NCI-H748 (cell line): Measurements from ENCODE around the gene OSBPL5.
A peak's percentile ranks its signal among the peaks of the same experiment; 100 is the strongest.
"Not testable (repeated sequence)": the region's sequence is repeated elsewhere in the genome, so short reads cannot be mapped to it uniquely, and the experiment has no call there.

Experiments used
- DNase-seq: peaks from one replicate; lab custom pipeline; 2025; ENCODE audit not compliant: unreplicated experiment; lab: John Stamatoyannopoulos, UW

Gene OSBPL5

GRCh38 chr11:3087821-3088800 lies 77.0 kb downstream of the OSBPL5 start:
- DNase-seq: no peak

- DNase-seq: no peak
Measured at GRCh38 chr11:3087373-3087772, 77.7 kb downstream of the OSBPL5 start.

GRCh38 chr11:3086671-3087150 lies 78.4 kb downstream of the OSBPL5 start:
- no peak for DNase-seq

- no peak for DNase-seq
Measured at GRCh38 chr11:3086114-3086513, 79.0 kb downstream of the OSBPL5 start.

- DNase-seq: no peak
Measured at GRCh38 chr11:3085052-3085451, 80.1 kb downstream of the OSBPL5 start.

- DNase-seq: no peak
Measured at GRCh38 chr11:3083321-3083720, 81.8 kb downstream of the OSBPL5 start.

- no peak for DNase-seq
Measured at GRCh38 chr11:3081386-3081751, 83.7 kb downstream of the OSBPL5 start.

GRCh38 chr11:3080733-3081385 lies 84.3 kb downstream of the OSBPL5 start:
- DNase-seq: no peak

- no peak for DNase-seq
Measured at GRCh38 chr11:3080104-3080503, 85.0 kb downstream of the OSBPL5 start.

GRCh38 chr11:3077846-3078440 lies 87.2 kb downstream of the OSBPL5 start:
- DNase-seq: no peak

- DNase-seq: no peak
Measured at GRCh38 chr11:3077189-3077836, 87.8 kb downstream of the OSBPL5 start.

GRCh38 chr11:3074912-3075589 lies 90.1 kb downstream of the OSBPL5 start:
- DNase-seq: peak; percentile 92

GRCh38 chr11:3073029-3073435 lies 92.1 kb downstream of the OSBPL5 start:
- no peak for DNase-seq

GRCh38 chr11:3069425-3069824 lies 95.7 kb downstream of the OSBPL5 start:
- DNase-seq: no peak

- DNase-seq: not testable (repeated sequence)
Measured at GRCh38 chr11:3066308-3066707, 98.8 kb downstream of the OSBPL5 start.

GRCh38 chr11:3064709-3065108 lies 100.4 kb downstream of the OSBPL5 start:
- not testable (repeated sequence) for DNase-seq

GRCh38 chr11:3063876-3064275 lies 101.2 kb downstream of the OSBPL5 start:
- DNase-seq: not testable (repeated sequence)

- DNase-seq: not testable (repeated sequence)
Measured at GRCh38 chr11:3063432-3063831, 101.7 kb downstream of the OSBPL5 start.

- DNase-seq: no peak
Measured at GRCh38 chr11:3060436-3061025, 104.6 kb downstream of the OSBPL5 start.
